ENCODE data around the gene MYCN. TPM values are rescaled to one million over a fixed set of nuclear protein-coding genes. Genes with fewer than 3 reads are reported as not detected.

MYCN gene
- total and polyA plus RNA-seq, 2 of the 8 experiments (the other 6 are each of a cell fraction or from before 2014, with no cell fraction given): 87.8 to 137 TPM

DNA sequence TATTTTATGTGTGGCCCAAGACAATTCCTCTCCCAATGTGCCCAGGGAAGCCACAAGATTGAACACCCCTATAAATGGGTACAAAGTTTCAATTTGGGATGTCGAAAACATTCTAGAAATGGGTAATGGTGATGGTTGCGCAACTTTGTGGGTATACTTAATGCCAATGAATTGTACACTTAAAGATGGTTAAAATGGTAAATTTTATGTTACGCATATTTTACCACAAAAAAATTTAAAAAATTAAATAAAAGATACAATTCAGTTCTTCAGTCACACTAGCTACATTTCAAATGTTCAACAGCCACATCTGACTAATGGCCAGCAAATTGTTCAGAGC lies 34.9 kb downstream of the MYCN start:
- no peak for FAIRE-seq

More for the DNA sequence above, 34.9 kb downstream of the MYCN start:
- Histone ChIP-seq H3K4ac (replicated peaks; ENCODE audit: insufficient read length, low read depth, low read length) (no peak overlapping the region), H3K79me1 (ENCODE audit: low read depth, low read length) (no peaks in the 10 kb centered on the region), H4K8ac (ENCODE audit: extremely low read depth, insufficient read depth, low read length) (no peak overlapping the region), H2AK5ac (ENCODE audit: low read depth, low read length) (no peak overlapping the region), H3K56ac (replicated peaks; ENCODE audit: insufficient read length, low read depth, low read length) (no peak overlapping the region), H3K4me2 (ENCODE audit: insufficient read depth in 1 of 2, low read depth in 2 of 2, low read length in 2 of 2) (no peak overlapping the region), H3K27me3 (replicated peaks in 1 of 4; ENCODE audit: control insufficient read depth in 3 of 4, extremely low read depth in 1 of 4, insufficient read depth in 3 of 4, low read length in 3 of 4) (no peaks in the 10 kb centered on the region), H3K36me3 (ENCODE audit: control insufficient read depth in 2 of 4, insufficient read depth in 4 of 4, low read length in 3 of 4) (no peaks in the 10 kb centered on the region), H2AFZ (ENCODE audit: low read length) (no peak overlapping the region), H2BK12ac (ENCODE audit: low read depth, low read length) (no peak overlapping the region), H3K9me3 (ENCODE audit: insufficient read depth in 2 of 2, low read depth in 1 of 2, low read length in 1 of 2) (no peaks in the 10 kb centered on the region), H2BK120ac (replicated peaks; ENCODE audit: low read depth, low read length) (no peak overlapping the region), H3K27ac (ENCODE audit: low read depth, low read length) (no peak overlapping the region), H2BK20ac (ENCODE audit: low read length) (no peak overlapping the region), H2BK5ac (ENCODE audit: low read depth, low read length) (no peak overlapping the region), H2BK15ac (ENCODE audit: low read length) (no peak overlapping the region), H3K23ac (ENCODE audit: insufficient read length) (no peak overlapping the region), H3K14ac (ENCODE audit: insufficient read length) (no peak overlapping the region), H3K18ac (ENCODE audit: extremely low read depth, low read length) (no peak overlapping the region), H4K5ac (ENCODE audit: insufficient read length, low read depth, low read length) (no peak overlapping the region), H3K23me2 (ENCODE audit: low read depth, low read length) (no peaks in the 10 kb centered on the region), H3K9ac (replicated peaks in 1 of 4; ENCODE audit: extremely low read depth in 1 of 4, low read depth in 3 of 4, low read length in 3 of 4) (no peak overlapping the region), H3K4me1 (replicated peaks in 1 of 4; ENCODE audit: control insufficient read depth in 3 of 4, insufficient read depth in 4 of 4, low read length in 3 of 4) (peaks cover 1 to 9% (median 6%) of the 10 kb centered on the region in 4 experiments), H4K20me1 (replicated peaks in 1 of 2; ENCODE audit: control insufficient read depth in 1 of 2, insufficient read depth in 2 of 2, low read length in 2 of 2) (no peaks in the 10 kb centered on the region), H3K79me2 (ENCODE audit: control insufficient read depth in 1 of 2, insufficient read depth in 2 of 2, low read length in 2 of 2) (no peaks in the 10 kb centered on the region), H4K91ac (replicated peaks; ENCODE audit: insufficient read length, low read length) (no peak overlapping the region), H3K4me3 (ENCODE audit: extremely low read depth in 1 of 4, insufficient read depth in 2 of 4, low read depth in 3 of 4, low read length in 4 of 4) (no peak overlapping the region)
- ChIA-PET POLR2A (ENCODE audit: partially characterized antibody) (interaction anchor here (0.7 to 1.1 kb wide), 2 partner anchors 9 to 31 kb away, joined by 3 to 4 read pairs; no protein-coding TSS in a partner anchor), CTCF (ENCODE audit: partially characterized antibody) (interaction anchor here (0.7 to 1.7 kb wide), 5 partner anchors 21 to 59 kb away, joined by 3 to 5 read pairs (median 4); partner anchors contain the start of gene MYCN)
- DNase-seq (ENCODE audit: low read depth in 1 of 2, low spot score in 2 of 2): no peak
- 91% methylated on average over 3 of the region's 3 CpGs; no CpG with 5 or more reads in 1 of the 2 experiments for WGBS, 2 experiments (ENCODE audit: extremely low coverage in 1 of 2, insufficient coverage in 1 of 2, insufficient read length in 1 of 2, insufficient replicate concordance in 2 of 2, low coverage in 1 of 2, low lambda C conversion rate in 2 of 2, missing lambda C conversion rate in 1 of 2)
- no peak for TF ChIP-seq RBBP5 (IDR thresholded peaks at IDR 0.05; ENCODE audit: borderline replicate concordance, low read depth, low read length)
- peak; percentile 89 for TF ChIP-seq CEBPB (IDR thresholded peaks at IDR 0.05; ENCODE audit: low read depth, low read length)
- no peak for TF ChIP-seq TAF7 (optimal IDR thresholded peaks at IDR 0.05; ENCODE audit: borderline replicate concordance, low read depth, low read length)
